Measurements from ENCODE around the gene SF3B1. TPM values are rescaled to one million over a fixed set of nuclear protein-coding genes. Genes with fewer than 3 reads are reported as not detected.

The SF3B1 gene
- total and polyA plus RNA-seq, 10 of the 15 experiments (the other 5 are each of a cell fraction or from before 2014, with no cell fraction given) = 163 to 565 (median 239) TPM

- TF ChIP-seq FOS (IDR thresholded peaks at IDR 0.05; ENCODE audit: borderline replicate concordance, extremely low read depth, insufficient read length) (no peak), POLR2AphosphoS2 (IDR thresholded peaks at IDR 0.05; ENCODE audit: low read depth, low read length) (peak; percentile 77; the same call in 1 of the 2 replicates), MXI1 (IDR thresholded peaks at IDR 0.05; ENCODE audit: low read depth, low read length) (peak; percentile 78), JUNB (IDR thresholded peaks at IDR 0.05) (peak; percentile 31; the same call in 1 of the 2 replicates), SMAD1 (IDR thresholded peaks at IDR 0.05; ENCODE audit: low read depth, partially characterized antibody) (no peak), IKZF1 (conservative IDR thresholded peaks at IDR 0.05) (peak; percentile 67), E4F1 (IDR thresholded peaks at IDR 0.05; ENCODE audit: borderline replicate concordance, partially characterized antibody) (peak; percentile 87), SUPT20H (IDR thresholded peaks at IDR 0.05; ENCODE audit: borderline replicate concordance, control insufficient read depth, low read depth, low read length) (no peak), CBFB (IDR thresholded peaks at IDR 0.05; ENCODE audit: low read depth) (0 out of 2 replicates have a peak, but pooled peaks have one; percentile 41), POLR2A (IDR thresholded peaks at IDR 0.05; ENCODE audit: low read depth, low read length) (peak; percentile 89), POU2F2 (IDR thresholded peaks at IDR 0.05; ENCODE audit: borderline replicate concordance, low read depth, low read length) (0 out of 3 replicates have a peak, but pooled peaks have one; percentile 35), EZH2 (IDR thresholded peaks at IDR 0.05; ENCODE audit: borderline replicate concordance, control insufficient read depth, low read depth, low read length) (no peak), BHLHE40 (IDR thresholded peaks at IDR 0.05; ENCODE audit: borderline replicate concordance in 1 of 2, low read depth in 2 of 2, low read length in 1 of 2) (peak; percentile 52 to 69; a peak in 3 of 4 replicates), NRF1 (conservative IDR thresholded peaks at IDR 0.05; ENCODE audit: low read depth, low read length) (peak; percentile 62), HDAC2 (IDR thresholded peaks at IDR 0.05) (no peak), LARP7 (IDR thresholded peaks at IDR 0.05) (peak; percentile 82; the same call in 1 of the 2 replicates), EGR1 (IDR thresholded peaks at IDR 0.05; ENCODE audit: borderline replicate concordance in 1 of 2, low read depth in 2 of 2, low read length in 2 of 2) (no peak; a peak in 1 of 3 replicates), ZSCAN29 (IDR thresholded peaks at IDR 0.05) (no peak), RUNX3 (IDR thresholded peaks at IDR 0.05; ENCODE audit: low read length) (peak; percentile 50; the same call in 1 of the 2 replicates), PML (IDR thresholded peaks at IDR 0.05; ENCODE audit: low read length) (peak; percentile 95; the same call in 1 of the 2 replicates), CREM (IDR thresholded peaks at IDR 0.05; ENCODE audit: low read depth) (peak; percentile 84), DPF2 (IDR thresholded peaks at IDR 0.05) (peak; percentile 4; the same call in 1 of the 2 replicates), CREB1 (IDR thresholded peaks at IDR 0.05; ENCODE audit: low read depth) (peak; percentile 94), BACH1 (IDR thresholded peaks at IDR 0.05; ENCODE audit: borderline replicate concordance) (peak; percentile 78), NR2F1 (conservative IDR thresholded peaks at IDR 0.05) (no peak), YBX1 (IDR thresholded peaks at IDR 0.05) (no peak)
- TF ChIP-seq, protein P1, sequence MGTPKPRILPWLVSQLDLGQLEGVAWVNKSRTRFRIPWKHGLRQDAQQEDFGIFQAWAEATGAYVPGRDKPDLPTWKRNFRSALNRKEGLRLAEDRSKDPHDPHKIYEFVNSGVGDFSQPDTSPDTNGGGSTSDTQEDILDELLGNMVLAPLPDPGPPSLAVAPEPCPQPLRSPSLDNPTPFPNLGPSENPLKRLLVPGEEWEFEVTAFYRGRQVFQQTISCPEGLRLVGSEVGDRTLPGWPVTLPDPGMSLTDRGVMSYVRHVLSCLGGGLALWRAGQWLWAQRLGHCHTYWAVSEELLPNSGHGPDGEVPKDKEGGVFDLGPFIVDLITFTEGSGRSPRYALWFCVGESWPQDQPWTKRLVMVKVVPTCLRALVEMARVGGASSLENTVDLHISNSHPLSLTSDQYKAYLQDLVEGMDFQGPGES (IDR thresholded peaks at IDR 0.05) = peak; percentile 51; the same call in 1 of the 2 replicates
- TF ChIP-seq, protein P2, sequence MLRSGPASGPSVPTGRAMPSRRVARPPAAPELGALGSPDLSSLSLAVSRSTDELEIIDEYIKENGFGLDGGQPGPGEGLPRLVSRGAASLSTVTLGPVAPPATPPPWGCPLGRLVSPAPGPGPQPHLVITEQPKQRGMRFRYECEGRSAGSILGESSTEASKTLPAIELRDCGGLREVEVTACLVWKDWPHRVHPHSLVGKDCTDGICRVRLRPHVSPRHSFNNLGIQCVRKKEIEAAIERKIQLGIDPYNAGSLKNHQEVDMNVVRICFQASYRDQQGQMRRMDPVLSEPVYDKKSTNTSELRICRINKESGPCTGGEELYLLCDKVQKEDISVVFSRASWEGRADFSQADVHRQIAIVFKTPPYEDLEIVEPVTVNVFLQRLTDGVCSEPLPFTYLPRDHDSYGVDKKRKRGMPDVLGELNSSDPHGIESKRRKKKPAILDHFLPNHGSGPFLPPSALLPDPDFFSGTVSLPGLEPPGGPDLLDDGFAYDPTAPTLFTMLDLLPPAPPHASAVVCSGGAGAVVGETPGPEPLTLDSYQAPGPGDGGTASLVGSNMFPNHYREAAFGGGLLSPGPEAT (IDR thresholded peaks at IDR 0.05; ENCODE audit: low read depth) = peak; percentile 55
These were observed 18.5 kb upstream of the SF3B1 start, which contains the start of gene COQ10B (continued) for GRCh38 chr2:197453123-197453913.

All from GM12878 (cell line).